SU-DHL-6 (cell line): ENCODE results near the gene NEIL1.

Experiments
- H2AFZ ChIP-seq: fragments of 200-600 bp; sonication (generic); 2 replicates; pipeline ENCODE4 v1.6.1; 2014; ENCODE audit warnings: low read depth, mild to moderate bottlenecking, moderate library complexity, mixed read lengths, antibody characterized with exemption, low read length; ENCODE audit not compliant: severe bottlenecking
- H3F3A ChIP-seq: fragments of 200-600 bp; shearing (Covaris generic); 2 replicates; pipeline ENCODE4 v1.6.0; 2016; ENCODE audit warnings: antibody characterized with exemption, mild to moderate bottlenecking; ENCODE audit not compliant: insufficient read depth
- H3K27ac ChIP-seq: fragments of 200-600 bp; sonication (generic); 2 replicates; pipeline ENCODE4 v1.5.1; 2016; ENCODE audit warnings: low read depth, mild to moderate bottlenecking, low read length, moderate library complexity, mixed read lengths
- H3K27me3 ChIP-seq: fragments of 200-600 bp; sonication (generic), shearing (Covaris generic); 2 replicates; pipeline ENCODE4 v1.6.0; 2014; ENCODE audit warnings: mild to moderate bottlenecking, low read length
- H3K36me3 ChIP-seq: fragments of 200-600 bp; sonication (generic); 2 replicates; pipeline ENCODE4 v1.6.1; 2014; ENCODE audit warnings: mild to moderate bottlenecking, low read length, mixed read lengths
- H3K4me2 ChIP-seq: fragments of 300-600, 200-600 bp; shearing (Covaris generic), sonication (generic); 2 replicates; pipeline ENCODE4 v1.6.0; 2014; ENCODE audit warnings: low read length, low read depth, mild to moderate bottlenecking; ENCODE audit not compliant: poor library complexity, severe bottlenecking
- H3K4me3 ChIP-seq: fragments of 200-600 bp; sonication (generic); 2 replicates; pipeline ENCODE4 v1.5.1; 2014; ENCODE audit warnings: antibody characterized with exemption, low read length, mild to moderate bottlenecking, mixed read lengths; ENCODE audit not compliant: insufficient read depth, poor library complexity, severe bottlenecking
- H3K79me2 ChIP-seq: fragments of 200-600 bp; sonication (generic); 2 replicates; pipeline ENCODE4 v1.6.1; 2014; ENCODE audit warnings: mild to moderate bottlenecking, low read length, moderate library complexity; ENCODE audit not compliant: insufficient read depth
- H3K9ac ChIP-seq: fragments of 200-600 bp; sonication (generic); 2 replicates; pipeline ENCODE4 v1.7.0; 2014; ENCODE audit warnings: mild to moderate bottlenecking, low read length
- H3K9me2 ChIP-seq: fragments of 200-600 bp; sonication (generic); replicated peaks from 2 replicates; pipeline ENCODE4 v1.6.1; 2014; ENCODE audit warnings: low read length; ENCODE audit not compliant: insufficient read depth
- H3K9me3 ChIP-seq: fragments of 200-600 bp; sonication (generic); 2 replicates; pipeline ENCODE4 v1.6.1; 2014; ENCODE audit warnings: low read length, mixed read lengths; ENCODE audit not compliant: insufficient read depth
- H4K20me1 ChIP-seq: fragments of 200-600 bp; sonication (generic); 2 replicates; pipeline ENCODE4 v1.6.1; 2014; ENCODE audit warnings: low read depth, mild to moderate bottlenecking, antibody characterized with exemption, low read length, moderate library complexity, mixed read lengths
- EZH2phosphoT487 ChIP-seq: fragments of 200-600 bp; sonication (generic), shearing (Covaris generic); conservative IDR thresholded peaks from 2 replicates; pipeline ENCODE4 v1.6.1; 2018; ENCODE audit warnings: mild to moderate bottlenecking, antibody characterized with exemption, low read length, moderate library complexity, mixed read lengths
- TF ChIP-seq, protein P1 (sequence below): fragments of 200-600 bp; sonication (generic); IDR thresholded peaks from one replicate; pipeline ENCODE4 v1.5.1; 2017; ENCODE audit warnings: antibody characterized with exemption, mild to moderate bottlenecking, low read length, moderate library complexity; ENCODE audit not compliant: insufficient read depth, poor library complexity, severe bottlenecking

Gene NEIL1

DNA sequence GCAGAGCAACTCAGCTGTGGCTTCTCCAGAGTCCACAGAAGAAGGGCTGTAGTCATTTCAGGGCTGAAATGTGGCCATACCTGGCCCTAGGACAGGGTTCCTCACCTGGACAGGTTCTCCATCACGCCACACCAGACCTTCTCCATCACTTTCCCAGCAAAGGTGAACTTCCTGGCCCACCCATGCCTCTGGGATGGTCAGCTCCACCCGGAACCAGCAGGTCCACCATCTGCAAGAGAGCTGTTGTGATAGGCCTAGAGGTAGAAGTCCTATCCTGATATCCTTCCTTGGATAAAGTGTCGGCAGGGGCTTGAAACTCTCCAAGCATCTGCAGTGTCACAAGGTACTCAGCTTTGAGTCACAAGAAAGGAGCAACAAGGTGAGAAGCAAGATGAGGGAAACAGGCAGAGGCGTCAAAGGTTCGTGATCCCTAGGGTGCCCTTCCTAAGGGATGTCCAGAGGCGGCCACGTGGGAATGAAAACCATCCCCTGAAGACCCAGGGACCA, 20.6 kb downstream of the NEIL1 start:
- Histone ChIP-seq H3K9me2 (no peaks in the 10 kb centered on the region), H3K9me3 (no peaks in the 10 kb centered on the region), H3K4me2 (peak overlapping the region; percentile 85), H4K20me1 (no peaks in the 10 kb centered on the region), H2AFZ (peak overlapping the region; percentile 62), H3K79me2 (no peaks in the 10 kb centered on the region), H3K9ac (peak overlapping the region; percentile 76), H3K36me3 (0 out of 2 replicates have a peak, but pooled peaks cover 2% of the 10 kb centered on the region), H3K4me3 (peak overlapping the region; percentile 71), H3K27ac (peak overlapping the region; percentile 23; the same call in 1 of the 2 replicates), H3F3A (peaks cover 28% of the 10 kb centered on the region), H3K27me3 (no peaks in the 10 kb centered on the region)
- TF ChIP-seq EZH2phosphoT487, result no peak
- TF ChIP-seq, protein P1, sequence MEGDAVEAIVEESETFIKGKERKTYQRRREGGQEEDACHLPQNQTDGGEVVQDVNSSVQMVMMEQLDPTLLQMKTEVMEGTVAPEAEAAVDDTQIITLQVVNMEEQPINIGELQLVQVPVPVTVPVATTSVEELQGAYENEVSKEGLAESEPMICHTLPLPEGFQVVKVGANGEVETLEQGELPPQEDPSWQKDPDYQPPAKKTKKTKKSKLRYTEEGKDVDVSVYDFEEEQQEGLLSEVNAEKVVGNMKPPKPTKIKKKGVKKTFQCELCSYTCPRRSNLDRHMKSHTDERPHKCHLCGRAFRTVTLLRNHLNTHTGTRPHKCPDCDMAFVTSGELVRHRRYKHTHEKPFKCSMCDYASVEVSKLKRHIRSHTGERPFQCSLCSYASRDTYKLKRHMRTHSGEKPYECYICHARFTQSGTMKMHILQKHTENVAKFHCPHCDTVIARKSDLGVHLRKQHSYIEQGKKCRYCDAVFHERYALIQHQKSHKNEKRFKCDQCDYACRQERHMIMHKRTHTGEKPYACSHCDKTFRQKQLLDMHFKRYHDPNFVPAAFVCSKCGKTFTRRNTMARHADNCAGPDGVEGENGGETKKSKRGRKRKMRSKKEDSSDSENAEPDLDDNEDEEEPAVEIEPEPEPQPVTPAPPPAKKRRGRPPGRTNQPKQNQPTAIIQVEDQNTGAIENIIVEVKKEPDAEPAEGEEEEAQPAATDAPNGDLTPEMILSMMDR, result no peak

GRCh38 chr15:75367913-75368688, 21.3 kb downstream of the NEIL1 start, which contains the start of gene MAN2C1:
Gene MAN2C1 (minus strand): TSS chr15:75368607. CDS start chr15:75368583, 24 bp downstream.
- Histone ChIP-seq H4K20me1 (no peaks in the 10 kb centered on the region), H3K79me2 (no peaks in the 10 kb centered on the region), H3F3A (peaks cover 28% of the 10 kb centered on the region), H3K9me3 (no peaks in the 10 kb centered on the region), H3K9me2 (no peaks in the 10 kb centered on the region), H3K4me3 (peak within 1 kb of the TSS; percentile 71), H3K27ac (peak within 1 kb of the TSS; percentile 86), H3K9ac (peak within 1 kb of the TSS; percentile 76), H2AFZ (peak within 1 kb of the TSS; percentile 68), H3K27me3 (no peaks in the 10 kb centered on the region), H3K36me3 (0 out of 2 replicates have a peak, but pooled peaks cover 2% of the 10 kb centered on the region), H3K4me2 (peak within 1 kb of the TSS; percentile 85)
- TF ChIP-seq, protein P1, result peak; percentile 81
- no peak for TF ChIP-seq EZH2phosphoT487

DNA sequence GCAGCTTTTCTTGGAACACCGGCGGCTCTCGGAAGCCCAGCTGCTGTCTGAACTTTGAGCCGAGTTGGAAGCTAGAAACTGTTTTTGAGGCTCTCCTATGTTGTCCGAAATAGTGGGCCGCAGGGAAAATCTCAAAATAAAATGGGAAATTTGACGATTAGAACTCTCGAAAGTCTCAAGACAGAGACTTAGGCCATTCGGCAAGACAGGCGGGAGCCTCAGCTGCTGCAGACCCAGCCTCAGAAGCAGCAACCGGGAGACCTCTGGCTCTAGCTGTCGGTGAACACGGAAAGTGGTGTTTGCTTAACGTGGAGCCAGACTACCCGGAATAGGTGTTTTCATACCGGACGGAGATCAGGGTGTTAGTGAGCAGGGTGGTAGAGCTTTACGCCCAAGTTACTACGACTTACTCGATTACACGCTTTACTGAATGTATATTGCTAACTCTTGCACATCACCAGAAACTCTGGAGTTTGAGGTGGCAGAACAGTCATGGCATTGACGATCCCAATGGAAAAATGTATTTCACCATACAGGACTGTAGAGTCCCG, 21.9 kb downstream of the NEIL1 start:
- H4K20me1 ChIP-seq, result no peaks in the 10 kb centered on the region
- no peaks in the 10 kb centered on the region for H3K9me3 ChIP-seq
- no peak for TF ChIP-seq EZH2phosphoT487
- TF ChIP-seq, protein P1, result no peak
- no peaks in the 10 kb centered on the region for H3K79me2 ChIP-seq
- peaks cover 28% of the 10 kb centered on the region for H3F3A ChIP-seq
- no peaks in the 10 kb centered on the region for H3K27me3 ChIP-seq
- H3K4me2 ChIP-seq, result peak overlapping the region; percentile 85
- H3K36me3 ChIP-seq, result peaks cover 2% of the 10 kb centered on the region; the same call in 1 of the 2 replicates
- H3K4me3 ChIP-seq, result peak overlapping the region; percentile 71
- peak overlapping the region; percentile 76 for H3K9ac ChIP-seq
- H3K27ac ChIP-seq, result peak overlapping the region; percentile 86
- peak overlapping the region; percentile 68 for H2AFZ ChIP-seq
- no peaks in the 10 kb centered on the region for H3K9me2 ChIP-seq
